Erythroblast (primary cell): ENCODE data around the gene BIRC7.

ENCODE experiments used
- GATA1 ChIP-seq: IDR thresholded peaks from 2 replicates; pipeline ENCODE4 v1.6.1; 2011; ENCODE audit warnings: low read depth, mild to moderate bottlenecking, control low read depth, low read length, moderate library complexity
- POLR2A ChIP-seq: IDR thresholded peaks from 2 replicates; pipeline ENCODE4 v1.6.1; 2011; ENCODE audit warnings: mild to moderate bottlenecking, low read length

GRCh38 chr20:63253438-63254231 lies 17.9 kb downstream of the BIRC7 start:
- TF ChIP-seq POLR2A (no peak), GATA1 (no peak)
